Activated CD4-positive, alpha-beta T cell treated with anti-CD3 and anti-CD28 coated beads, Interleukin-2, Interleukin-6, amounts not matched to agents 100 ng/mL and 50 ng/mL, durations not matched to agents 16 hours and 8 hours (primary cell): ENCODE measurements around the gene CLCNKB.
"Not testable (repeated sequence)": the region's sequence is repeated elsewhere in the genome, so short reads cannot be mapped to it uniquely, and the experiment has no call there.

ENCODE experiments used
- DNase-seq: peaks from one replicate; pipeline ENCODE4 v3.0.0-alpha.2; 2020

Gene CLCNKB

DNA sequence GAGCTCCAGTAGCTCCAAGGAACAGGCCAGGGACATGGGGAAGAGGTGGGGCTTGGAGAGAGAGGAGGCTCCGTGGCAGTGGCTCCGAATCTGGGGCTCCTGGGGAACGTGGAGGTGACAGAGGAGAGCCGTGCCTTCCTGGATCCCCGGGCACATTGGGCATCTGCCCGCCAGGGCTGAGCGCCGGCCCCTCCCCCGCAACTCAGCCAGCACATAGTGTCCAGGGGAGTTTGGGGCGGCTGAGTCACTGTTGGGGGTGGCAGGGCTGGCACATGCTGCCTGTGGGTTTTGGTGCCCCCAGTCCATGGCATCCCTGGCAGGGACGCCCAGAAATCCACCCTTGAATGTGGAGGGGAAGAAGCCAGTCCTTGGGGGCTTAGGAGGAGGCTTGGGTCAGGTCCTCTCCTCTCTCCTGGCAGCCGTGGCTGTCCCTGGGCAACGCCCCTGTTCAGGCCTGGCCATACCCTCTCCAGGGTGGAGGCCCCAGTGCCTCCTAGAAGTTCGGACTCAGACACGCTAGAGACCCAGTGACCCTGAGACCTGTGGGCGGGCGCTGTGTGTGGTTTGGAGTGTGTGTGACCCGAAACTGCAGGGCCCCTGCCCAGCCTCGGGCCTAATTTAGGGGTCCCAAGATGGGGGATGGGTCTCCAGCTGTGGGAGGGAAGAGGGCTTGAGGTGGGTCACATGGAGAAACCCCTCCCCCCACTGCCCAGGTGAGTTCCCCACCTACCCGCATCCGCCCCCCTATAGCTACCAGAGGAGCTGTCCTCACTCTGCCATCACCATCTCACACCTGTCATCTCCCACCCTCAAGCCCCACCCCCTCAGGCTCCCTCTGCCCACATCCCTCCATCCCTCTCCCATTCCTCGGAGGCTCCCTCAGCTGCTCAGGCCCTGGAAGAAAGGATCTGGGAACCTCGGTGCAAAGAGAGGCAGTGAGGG, 27.4 kb upstream of the CLCNKB start:
- no peak for DNase-seq

DNA sequence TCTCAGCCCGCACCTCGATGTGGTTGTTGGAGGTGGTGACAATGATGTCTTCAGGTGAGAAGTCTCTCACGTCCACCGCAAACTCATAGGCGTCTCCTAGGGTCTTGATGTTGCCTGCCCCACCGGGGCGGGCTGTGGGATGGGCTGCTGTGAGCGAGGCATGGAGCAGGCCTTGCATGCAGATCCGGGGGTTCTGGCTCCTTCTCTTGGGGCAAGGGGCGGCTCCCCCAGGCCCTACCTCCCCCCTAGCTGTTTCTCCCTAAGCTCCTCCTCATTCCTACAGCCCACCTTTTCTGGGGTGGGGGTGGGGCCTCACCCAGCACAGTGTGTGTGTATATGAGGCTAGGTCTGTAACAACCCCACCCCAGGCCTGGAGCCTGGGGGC, 26.5 kb upstream of the CLCNKB start:
- no peak for DNase-seq

DNA sequence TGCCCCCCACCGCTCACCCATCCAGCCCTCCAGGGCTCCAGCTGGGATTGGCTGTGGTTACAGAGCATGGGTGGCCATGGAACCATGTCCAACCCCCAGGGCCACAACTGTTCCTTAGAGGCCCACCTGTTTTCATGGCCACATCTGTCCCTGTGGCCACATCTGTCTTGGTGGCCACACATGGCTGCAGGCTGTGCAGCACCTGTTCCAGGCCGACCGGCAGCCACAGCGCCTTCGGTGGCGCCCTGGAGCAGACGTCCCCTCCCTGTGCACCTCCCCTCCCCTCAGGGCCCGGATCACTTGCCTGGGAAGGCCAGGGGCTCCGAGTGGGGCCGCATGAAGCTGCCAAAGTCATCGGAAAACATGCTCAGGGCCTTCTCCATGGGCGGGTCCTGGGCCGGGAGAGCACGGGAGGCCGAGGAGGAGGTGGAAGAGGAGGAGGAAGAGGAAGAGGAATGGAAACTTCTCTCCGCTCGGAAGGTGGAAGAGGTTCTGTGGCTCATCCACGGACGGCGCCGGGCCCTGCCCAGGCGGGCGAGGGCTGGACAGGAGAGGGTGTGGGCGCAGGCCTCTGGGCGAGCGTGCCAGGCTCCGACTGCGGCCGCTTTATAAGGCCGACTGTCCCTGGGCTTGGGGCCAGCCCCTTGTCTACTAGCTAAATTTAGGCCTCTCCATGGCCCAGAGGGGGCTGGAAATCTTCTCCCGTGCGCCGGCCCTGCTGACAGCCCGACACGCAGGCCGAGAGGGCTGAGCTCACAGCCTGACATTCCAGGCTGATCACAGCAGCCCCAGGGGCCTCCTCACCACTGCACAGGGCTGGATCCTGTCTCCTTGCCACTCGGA, 25.9 kb upstream of the CLCNKB start, which contains the start of gene HSPB7:
TSS of gene HSPB7 (minus strand) at position 583 of the 843 bp plus-strand sequence. CDS start at position 503, 80 bp downstream.
- no peak for DNase-seq

DNA sequence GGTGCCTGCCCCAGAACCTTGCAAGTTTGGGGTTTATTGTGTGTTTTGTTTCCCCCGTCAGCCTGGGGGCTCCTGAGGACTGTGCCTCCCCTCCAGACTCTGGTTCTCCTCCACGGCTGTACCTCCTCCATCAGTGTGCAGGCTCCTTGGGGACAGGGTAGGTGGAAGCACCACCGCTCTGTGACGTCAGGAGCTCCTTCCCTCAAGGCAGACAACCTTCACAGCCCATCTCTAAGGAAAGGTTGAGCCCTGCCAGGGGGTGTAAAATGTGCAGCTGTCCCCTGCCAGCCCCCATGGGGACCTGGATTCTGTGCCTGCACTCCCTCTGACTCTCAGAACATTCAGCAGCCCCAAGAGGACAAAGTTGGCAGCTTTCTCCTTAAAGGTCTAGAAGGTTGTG, 25.3 kb upstream of the CLCNKB start:
- DNase-seq, result no peak

DNA sequence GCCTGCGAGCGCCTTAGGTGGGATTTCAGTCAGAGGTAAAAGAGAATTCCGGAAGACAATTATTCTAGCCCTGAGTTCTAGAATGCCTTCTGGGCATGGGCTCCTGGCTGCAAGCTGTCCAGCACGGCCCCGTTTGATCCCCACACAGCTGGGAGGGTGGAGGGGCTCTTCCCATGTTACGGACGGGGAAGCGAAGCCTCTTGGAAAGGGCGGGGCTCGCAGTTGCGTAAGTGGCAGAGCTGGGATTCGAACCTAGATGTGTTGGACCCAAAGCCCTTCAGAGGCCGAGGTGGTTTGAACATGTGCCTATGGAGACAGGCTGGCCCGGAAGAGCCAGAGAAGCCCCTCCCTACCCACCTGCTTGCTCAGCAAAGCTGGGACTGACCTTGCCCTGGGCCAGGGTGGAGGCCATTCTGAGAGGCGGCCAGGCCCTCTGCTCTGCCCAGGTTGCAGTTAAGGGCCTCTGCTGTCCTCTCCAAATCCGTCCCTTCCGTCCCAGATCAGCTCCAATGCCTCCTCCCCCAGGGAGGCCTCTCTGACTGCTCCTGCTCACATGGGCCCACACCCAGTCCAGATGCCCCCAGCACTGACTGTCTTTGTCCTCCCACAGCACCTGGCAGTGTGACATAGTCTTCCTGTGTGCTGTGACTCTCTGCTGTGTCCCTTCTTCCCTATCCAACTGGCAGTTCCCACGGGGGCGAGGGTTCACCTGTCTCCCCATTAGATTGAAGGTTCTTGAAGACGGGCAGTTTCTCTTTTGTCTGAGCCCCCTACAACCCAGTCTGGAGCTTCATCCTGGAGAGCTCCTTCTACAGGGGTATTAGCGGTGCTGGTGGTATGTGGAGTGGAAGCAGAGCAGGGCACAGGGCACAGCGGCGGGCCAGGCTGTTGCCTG, 24.6 kb upstream of the CLCNKB start:
- DNase-seq, result no peak

DNA sequence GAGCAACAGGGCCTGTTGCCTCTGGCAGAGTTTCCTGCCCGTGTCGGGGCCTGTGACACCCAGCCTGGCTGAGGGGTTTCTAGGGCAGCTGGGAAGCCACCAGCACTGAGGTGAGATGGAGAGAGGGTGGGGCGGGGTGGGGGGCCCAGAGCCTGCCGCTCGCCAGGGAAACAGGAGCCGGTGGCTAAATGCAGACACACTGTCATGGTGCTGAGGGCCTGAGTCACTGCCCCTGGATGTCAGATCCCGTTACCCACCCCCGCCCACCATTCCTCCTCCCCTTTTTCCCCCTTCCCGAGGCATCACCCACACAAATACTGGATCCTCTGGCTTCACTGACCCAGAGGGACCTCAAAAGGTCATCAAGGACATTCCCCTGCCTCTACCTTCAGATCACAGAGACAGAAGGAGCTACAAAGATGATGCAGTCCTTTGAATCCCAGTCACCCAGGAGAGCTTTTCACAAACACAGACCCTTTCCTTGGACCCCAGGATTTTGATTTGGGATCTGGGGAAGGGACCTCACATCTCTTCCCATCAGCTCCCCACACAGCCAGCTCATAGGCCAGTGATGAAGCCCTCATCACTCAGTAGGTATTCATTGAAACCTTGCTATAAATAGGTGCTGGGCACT, 23.8 kb upstream of the CLCNKB start:
- DNase-seq, result no peak

DNA sequence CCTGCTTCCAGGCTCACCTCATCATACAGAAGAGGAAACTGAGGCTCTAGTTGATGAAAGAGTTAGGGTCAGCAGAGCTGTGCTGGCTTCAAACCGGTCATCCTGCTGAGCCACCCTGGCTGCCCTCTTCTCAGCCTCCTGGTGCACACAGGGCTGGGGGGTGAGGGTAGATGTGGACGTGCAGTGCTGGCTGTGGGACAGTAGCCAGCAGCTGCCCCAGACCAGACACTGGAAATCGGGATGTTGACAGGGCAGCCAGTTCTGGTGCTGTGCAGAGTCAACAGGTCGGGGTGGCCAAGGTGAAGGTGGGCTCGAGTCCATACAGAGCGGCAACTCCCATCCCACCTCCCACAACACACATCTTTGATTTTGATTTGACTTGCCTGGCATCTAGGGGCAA, 23.3 kb upstream of the CLCNKB start:
- DNase-seq, result no peak

DNA sequence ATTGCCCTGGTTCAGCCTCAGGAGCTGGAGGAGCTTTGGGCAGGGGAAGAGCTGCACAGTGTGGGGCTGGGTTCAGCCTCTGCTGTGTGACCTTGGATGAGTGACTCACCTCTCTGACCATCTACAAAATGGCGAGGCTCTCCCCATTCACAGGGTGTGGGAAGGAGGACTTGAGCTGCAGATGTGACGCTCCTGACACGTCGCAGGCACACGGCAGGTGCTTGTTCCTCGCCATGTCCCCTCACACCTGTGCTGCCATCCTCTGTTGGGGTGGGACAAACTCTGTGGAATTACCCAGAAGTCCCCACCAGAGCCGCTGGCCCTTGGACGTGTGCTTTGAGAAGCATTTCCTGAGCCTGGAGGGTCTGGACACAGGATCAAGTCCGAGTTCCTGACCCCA, 22.7 kb upstream of the CLCNKB start:
- DNase-seq, result not testable (repeated sequence)

DNA sequence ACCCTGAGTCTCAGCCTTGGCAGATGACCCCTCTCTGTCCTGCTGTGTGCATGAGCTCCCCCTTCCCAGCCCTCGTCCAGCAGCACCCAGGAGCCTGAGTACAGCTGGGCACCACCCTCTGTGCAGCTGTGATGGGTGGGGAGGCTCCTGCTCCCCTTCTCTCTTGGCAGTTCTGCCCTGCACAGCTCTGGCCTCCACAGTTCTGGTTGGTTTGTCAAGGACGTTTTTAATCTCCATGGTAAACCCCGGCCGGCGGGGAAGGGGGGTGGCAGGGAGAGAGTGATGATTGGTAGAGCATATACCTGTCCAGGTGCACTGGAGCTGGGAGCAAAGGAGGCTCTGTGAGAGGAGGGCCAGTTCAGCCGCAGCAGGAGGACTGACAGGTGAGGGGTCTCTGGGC, 21.9 kb upstream of the CLCNKB start, which contains the start of gene CLCNKA:
TSS of gene CLCNKA (plus strand) at position 356 of the 400 bp plus-strand sequence. CDS start 584 bp downstream, outside the sequence.
- no peak for DNase-seq

DNA sequence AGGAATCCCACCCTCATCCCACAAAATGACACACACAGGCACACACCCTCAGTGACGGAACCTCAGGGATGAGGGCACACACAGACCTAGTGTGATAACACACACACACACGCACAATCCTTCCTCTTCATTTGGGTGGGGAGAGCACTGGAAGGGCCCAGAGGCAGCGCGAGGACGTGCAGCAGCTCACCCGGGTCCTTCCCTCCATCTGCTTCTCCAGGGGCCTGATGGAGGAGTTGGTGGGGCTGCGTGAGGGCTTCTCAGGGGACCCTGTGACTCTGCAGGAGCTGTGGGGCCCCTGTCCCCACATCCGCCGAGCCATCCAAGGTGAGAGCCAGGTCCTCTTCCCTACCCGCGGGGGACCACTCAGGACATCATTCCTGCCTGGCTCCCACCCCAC, 21.2 kb upstream of the CLCNKB start:
- DNase-seq, result no peak

DNA sequence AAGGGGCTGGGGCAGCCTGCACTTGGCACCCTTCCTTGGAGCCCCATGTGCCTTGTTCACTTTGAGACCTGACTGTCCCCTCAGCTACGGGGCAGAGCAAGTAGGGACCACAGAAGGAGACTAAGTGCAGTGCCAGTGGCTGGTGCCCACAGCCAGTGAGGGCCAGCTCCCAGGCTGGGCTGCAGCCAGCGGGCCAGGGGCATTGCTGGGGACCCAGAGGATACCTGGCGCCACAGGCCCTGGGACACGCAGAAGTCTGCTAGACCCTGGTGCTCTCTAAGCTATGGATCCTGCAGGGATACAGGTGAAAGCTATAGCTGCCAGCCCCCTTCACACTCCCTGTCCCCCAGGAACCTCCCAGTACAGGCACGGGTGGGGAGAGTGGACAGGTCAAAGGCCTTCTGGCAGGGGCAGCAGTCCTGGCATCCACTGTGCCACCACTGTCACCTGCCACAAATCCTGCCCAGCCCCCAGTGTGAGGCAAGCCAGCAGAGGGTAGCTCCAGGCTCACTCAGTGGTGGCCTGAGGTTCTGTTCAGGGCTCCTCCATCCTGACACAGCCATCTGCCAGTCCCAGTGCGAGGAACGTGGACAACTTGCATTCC, 20.4 kb upstream of the CLCNKB start:
- no peak for DNase-seq

DNA sequence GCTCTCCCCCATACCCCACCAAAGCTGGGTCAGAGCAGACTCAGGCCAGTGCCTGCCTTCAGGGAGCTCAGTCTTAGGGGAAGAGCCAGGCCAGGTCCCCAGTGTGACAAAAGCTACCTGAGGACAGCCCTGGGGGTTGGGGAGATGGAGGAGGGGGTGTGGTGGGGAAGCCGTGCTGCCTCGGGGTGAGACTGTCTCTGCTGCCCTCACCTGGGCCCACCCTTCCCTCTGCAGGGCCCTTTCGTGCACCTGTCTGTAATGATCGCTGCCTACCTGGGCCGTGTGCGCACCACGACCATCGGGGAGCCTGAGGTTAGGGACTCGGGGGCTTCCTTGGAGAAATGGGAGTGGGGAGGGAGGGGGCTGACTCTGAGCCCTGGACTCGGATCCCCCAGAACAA, 17.3 kb upstream of the CLCNKB start:
- DNase-seq, result not testable (repeated sequence)

DNA sequence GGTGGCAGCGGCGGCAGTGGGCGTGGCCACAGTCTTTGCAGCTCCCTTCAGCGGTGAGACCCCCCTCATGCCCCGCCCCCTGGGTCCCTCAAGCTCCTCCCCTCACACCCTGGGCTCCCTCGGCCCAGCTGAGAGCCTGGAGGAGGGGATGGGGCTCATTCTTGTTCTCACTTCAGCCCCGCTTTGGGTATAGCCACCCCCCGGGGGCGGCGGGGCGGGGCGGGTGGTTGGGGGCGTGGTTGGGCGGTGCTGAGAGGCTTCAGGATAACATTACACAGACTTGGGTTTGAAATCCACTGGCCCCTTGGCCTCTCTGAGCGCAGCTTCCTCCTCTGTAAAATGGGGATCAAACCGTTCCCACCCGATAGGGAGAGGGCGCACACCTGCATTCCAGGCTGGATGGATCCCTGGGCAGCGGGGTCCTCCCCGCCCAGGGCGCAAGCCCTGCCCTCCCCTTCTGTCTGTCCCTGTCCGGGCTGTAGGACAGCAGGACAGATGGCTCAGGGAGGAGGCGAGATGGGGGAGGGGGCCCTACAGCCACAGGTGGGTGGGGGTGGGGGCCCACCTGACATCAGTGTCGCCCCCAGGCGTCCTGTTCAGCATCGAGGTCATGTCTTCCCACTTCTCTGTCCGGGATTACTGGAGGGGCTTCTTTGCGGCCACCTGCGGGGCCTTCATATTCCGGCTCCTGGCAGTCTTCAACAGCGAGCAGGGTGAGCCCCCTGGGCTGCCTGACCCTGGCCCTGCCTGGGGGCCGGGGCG, 16.7 kb upstream of the CLCNKB start:
- no peak for DNase-seq

DNA sequence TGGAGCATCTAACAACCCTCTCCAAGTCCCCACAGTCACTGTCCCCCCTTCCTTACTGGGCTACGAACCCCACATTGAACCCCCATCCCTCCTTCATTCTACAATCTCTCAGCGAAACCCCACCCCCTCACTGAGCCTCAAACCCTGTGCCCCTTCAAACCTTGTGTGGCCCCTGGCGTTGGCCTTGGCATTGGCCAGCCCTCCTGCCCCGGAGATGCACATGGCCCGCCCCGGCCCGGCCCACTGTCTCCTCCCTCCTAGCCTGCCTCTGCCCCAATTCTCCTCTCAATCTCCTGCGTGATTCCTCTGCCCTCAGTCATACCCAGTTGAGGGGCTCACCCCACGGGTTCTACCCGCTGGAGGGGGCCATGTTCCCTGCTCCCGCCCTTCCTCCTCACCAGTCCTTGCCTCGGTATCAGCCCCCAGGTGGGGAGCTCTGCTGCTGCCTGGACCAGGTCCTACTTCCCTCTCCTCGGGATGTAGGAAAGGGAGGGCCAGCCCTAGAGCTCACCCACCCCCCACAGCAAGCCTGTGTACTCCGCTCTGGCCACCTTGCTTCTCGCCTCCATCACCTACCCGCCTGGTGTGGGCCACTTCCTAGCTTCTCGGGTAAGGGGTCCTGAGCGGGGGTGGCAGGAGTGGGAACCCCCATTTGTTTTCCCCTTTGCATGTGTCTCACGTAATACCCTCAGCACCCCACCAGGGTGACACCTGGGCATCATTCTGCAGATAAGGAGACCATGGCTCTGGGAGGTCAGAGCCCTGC, 15.2 kb upstream of the CLCNKB start:
- no peak for DNase-seq

DNA sequence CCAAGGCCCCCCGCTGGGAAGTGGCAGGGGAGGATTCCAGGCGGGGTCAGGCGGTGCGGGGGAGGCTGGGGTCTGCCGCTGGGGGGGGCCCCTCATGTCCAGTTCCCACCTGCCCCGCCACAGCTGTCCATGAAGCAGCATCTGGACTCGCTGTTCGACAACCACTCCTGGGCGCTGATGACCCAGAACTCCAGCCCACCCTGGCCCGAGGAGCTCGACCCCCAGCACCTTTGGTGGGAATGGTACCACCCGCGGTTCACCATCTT, 14.6 kb upstream of the CLCNKB start:
- DNase-seq, result not testable (repeated sequence)

DNA sequence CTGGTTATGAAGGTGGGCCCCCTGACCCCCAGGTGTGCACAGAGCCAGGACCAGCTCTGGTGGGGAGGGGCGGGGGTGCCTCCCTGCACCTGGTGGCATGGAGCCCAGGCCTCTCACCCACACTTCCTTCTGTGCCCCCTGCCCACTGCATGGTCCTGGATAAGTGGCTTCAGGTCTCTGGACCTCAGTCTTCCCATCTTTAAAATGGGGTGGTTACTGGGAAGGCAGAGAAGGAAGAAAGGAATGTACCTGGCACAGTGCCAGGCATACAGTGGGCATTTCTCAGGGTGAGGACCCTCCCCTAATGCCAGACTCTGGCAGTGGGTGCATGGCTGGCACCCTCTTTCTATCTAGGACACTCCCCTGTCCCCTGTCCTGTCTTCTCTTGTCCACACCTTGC, 14.3 kb upstream of the CLCNKB start:
- no peak for DNase-seq

DNA sequence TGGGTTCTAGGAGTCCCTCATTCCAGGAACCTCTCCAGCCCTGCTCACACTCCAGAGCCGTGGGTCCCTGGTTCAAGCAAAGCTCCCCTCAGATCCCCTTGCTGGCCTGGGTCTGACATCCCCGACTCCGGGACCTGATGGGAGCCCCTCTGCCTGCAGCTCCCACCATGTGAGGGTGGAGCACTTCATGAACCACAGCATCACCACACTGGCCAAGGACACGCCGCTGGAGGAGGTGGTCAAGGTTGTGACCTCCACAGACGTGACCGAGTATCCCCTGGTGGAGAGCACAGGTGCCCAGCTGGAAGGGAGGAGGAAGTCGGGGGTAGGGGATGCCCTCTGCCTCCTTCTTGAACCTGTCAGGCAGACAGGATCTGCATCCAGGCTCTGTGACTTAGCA, 12.0 kb upstream of the CLCNKB start:
- DNase-seq, result no peak

DNA sequence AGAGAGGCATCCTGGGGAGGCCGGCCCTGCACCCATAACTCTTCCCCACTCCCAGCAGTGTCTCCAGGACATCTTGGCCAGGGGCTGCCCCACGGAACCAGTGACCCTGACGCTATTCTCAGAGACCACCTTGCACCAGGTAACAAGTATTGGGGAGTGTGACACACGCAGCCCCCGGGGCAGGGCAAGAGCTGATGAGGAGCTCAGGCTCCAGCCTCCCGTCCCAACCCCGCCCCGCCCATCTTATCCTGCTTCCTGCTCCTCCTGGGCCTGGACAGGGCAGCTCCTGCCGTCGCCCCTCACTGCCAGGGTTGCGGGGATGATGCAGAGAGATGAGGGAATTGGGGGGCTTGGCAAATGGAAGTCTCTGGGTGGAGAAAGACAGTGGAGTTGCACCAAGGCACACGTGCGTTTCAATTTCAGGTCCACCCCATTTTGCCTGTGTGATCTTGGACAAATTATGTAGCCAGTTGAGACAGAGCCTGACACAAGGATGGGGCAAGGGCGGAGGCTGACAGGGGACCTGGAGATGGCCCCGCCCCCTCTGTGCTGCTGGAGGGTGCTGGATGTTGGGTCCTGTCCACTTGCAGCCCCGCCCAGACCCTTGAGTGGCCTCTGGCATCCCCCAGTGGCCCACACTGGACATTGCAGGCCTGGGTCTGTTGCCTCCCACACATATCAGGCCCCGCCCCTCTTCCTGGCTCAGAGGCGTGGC, 11.0 kb upstream of the CLCNKB start:
- DNase-seq, result peak; percentile 77

DNA sequence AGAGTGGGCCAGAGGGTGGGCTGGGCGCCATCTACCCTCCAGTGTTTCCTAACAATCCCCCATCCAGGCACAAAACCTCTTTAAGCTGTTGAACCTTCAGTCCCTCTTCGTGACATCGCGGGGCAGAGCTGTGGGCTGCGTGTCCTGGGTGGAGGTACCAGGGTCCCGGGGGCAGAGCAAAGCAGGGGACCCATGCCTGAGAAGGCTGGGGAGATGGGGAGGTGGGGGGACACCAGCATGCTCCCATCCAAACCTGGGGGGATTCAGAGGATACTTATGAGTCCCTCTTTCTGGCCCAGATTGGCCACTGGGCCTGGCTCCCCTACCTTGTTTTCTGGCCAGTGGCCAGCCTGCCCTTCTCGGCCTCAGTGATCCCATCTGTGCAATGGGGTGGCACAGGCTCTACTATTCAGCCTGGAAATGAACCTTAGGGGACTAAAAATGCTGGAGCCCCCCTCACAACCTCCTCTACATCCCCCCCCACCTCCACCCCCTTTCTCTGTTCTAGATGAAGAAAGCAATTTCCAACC, 10.4 kb upstream of the CLCNKB start:
- DNase-seq, result not testable (repeated sequence)
